HG03066 (cell line): ENCODE data around the gene ADGRG6.
"Not testable (repeated sequence)": the region's sequence is repeated elsewhere in the genome, so short reads cannot be mapped to it uniquely, and the experiment has no call there.

Source experiments
- ATAC-seq: cut with Tn5 transposase; IDR thresholded peaks from one replicate; pipeline ENCODE4 v1.9.1; 2021; ENCODE audit warnings: low read depth; ENCODE audit not compliant: unreplicated experiment

ADGRG6 gene

DNA sequence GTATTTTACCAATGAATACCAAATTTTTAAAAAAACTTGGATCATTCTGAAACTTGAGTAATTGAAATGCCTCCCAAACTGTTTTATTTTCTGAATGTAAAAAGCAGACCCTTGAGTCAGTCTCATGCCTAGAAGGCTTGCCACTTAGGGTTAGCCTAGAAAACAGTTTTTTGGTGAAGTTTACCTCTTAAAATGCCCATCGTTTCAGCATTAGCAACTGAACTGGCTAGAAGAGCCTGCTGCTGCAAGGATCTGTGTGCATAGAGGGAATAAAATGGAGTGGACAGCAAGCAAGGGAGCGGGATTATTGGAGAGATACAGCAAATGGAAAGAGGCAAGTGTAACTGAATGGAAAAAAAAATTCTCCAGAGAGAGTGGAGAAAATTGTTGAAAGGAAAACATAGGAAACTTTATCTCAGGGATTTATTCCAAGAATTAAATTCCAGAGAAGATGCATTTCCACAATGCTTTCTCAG, 40.1 kb downstream of the ADGRG6 start:
- no peak for ATAC-seq

- ATAC-seq: no peak
Observed at GRCh38 chr6:142342986-142343385, 41.2 kb downstream of the ADGRG6 start.

GRCh38 chr6:142343938-142344337, 42.1 kb downstream of the ADGRG6 start:
- ATAC-seq: no peak

DNA sequence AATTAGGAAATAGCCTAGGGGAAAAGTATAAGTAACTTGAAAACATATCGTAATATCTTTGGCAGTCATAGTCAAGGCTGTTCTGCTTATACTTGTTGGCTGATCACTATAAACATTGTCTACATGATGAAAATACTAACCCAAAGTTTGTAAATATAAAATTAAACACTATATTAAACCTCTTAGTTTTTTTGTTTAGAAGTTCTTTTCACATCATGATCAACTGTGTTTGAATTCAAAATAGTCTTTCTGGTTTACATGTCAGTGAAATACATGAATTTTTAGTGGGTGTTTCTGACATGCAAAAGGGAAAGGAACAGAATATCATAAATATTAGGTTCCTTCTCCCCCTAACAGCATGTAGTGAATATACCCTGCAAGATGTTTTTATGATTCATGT, 43.5 kb downstream of the ADGRG6 start:
- ATAC-seq: no peak

DNA sequence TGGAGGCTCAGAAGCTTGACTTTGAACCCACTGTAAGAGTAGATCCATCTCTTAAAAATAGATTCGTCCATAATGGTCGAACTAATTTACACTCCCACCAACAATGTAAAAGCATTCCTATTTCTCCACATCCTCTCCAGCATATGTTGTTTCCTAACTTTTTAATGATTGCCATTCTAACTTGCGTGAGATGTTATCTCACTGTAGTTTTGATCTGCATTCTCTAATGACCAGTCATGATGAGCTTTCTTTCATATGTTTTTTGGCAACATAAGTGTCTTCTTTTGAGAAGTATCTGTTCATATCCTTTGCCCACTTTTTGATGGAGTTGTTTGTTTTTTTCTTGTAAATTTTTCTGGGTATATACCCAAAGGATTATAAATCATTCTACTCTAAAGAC, 44.4 kb downstream of the ADGRG6 start:
- ATAC-seq: not testable (repeated sequence)

DNA sequence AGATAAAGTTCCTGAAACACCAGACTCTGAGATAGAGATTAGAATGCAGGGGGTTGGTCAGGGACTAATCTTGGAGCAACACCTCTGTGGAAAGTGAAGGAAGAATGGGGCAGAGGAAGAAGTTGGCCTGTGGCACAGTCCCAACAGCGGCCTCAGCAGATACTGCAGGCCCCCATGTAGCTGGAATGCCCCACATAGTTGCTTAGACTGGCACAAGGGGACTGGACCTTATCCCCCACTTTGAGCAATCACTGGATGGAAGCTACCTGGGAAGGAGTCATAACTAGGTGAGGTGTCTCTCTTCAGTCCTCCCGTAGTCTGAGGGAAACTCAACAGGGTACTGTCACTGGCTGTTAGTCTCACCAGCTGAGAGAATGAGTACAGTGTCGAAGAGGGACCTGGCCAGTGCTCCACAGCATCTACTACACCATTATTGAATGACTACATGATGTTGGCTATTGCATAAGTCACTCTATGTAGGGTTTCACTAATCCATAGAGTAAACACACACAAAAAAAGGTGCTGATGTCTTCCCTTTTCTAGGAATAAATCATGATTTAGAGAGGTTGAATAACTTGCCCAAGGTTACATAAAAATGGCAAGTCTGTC, 47.5 kb downstream of the ADGRG6 start:
- no peak for ATAC-seq

DNA sequence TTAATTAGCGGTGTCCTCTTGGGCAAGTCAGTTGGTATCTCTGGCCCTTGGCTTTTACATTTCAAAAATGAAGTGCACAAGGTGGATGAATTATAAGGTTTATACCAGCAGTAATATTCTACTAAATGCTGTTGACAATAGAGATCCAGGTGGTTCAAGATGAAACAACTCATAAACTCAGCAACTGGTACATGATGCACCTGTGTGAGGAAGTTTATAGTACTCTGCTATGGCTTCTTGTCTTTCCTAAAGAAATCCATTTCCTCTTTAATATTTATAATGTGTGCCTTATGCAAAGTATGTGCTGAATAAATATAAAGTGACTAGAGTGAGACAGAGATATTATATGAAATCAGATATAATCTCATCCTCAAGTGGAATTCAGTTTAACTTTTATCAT, 48.5 kb downstream of the ADGRG6 start:
- ATAC-seq: no peak

- ATAC-seq: no peak
Observed at GRCh38 chr6:142353690-142354089, 51.9 kb downstream of the ADGRG6 start.

DNA sequence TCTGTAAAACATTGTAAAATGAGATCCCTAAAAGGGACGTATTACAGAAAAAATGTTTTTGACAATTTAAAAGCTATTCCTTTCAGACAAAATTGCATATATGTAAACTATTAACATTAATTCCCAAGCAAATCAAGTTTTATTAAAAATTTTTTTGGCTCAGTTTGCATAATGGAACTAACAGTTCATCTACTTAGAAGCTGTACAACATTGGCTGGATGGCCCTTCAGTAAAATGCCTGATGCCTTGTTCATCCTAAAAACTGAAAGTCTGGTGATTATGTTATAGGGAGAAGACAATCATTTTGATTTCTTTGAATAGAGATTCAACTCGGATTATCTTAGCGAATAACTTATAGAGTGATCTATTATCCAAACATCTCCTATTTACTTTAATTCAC, 52.8 kb downstream of the ADGRG6 start:
- ATAC-seq: no peak

DNA sequence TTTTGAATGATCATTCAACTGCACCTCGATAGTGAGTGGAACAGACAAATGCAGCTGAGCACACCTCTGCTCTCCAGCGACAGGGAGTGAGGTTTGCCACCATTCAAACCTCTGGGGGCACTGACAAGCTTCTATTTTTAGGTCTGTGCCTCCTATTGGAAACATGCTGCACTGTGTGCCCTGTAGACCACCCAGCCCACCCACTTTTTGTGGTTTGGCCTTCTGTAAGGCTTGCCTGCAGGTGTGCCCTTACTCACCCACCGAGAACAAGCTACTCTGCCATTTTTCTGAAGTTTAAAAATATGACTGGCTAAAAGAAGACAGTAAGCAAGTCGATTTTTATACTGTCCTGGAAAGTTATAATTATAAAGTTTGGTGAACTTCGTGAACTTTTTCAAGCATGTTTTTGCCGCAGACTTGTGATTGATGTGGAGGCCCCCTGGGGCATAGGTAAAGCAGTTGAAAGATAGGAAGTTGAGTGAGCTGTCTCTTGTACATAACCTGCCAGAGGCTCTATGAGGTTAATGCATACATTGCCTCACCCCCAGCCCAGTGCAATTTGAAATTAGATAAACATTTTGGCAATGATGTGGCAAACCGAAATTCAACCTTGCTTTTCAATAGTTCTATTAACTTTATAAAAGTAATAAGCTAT, 53.8 kb downstream of the ADGRG6 start:
- no peak for ATAC-seq

- ATAC-seq: no peak
Observed at GRCh38 chr6:142356201-142356883, 54.5 kb downstream of the ADGRG6 start.

DNA sequence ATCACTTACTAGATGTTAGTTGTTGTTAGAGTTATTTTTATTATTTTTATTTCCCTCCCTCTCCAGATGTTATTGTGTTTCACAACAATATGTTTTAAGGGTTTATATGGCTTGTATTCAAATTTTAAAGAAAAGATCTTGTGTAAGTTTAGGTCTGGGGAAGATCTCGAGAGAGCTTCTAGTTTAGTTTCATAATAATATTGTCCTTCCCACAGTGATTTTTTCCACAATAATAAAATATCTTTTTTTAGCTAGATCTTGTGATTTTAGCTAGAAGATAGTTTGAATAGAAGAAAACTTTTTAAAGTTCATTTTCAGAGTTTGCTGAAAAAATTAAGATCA, 55.0 kb downstream of the ADGRG6 start:
- ATAC-seq: no peak

- ATAC-seq: no peak
Observed at GRCh38 chr6:142357879-142358278, 56.1 kb downstream of the ADGRG6 start.

DNA sequence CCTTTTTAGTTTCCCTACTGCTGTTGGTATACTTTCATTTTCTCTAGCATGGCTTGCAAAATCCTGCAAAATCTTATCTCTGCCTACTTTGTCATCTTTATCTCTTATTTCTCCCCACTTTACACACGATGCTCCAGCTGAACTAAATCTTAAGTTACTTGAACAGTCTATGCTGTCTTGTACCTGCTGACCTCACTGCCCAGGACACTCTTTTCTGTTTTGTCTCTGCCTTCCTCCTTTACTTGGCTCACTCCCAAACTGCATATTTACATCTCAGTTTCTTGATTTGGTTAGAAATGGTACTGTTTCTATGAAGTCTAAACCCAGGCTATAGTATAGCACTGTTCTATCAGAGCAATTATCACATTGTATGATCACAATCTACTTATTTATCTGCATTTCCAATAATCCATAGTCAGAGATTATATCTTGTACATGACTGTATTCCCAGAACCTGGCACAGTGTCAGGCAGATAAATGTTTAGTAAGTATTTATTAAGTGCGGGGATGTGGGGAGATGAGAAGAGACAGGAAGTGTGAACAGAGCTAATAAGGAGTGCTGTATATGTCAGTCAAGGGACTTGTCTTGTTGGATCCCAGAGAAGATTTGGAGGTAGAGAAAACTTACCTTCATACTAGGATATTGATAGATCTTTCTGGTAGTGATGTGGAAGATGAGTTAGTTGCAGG, 57.6 kb downstream of the ADGRG6 start:
- ATAC-seq: no peak

- no peak for ATAC-seq
Observed at GRCh38 chr6:142361345-142361744, 59.5 kb downstream of the ADGRG6 start.

DNA sequence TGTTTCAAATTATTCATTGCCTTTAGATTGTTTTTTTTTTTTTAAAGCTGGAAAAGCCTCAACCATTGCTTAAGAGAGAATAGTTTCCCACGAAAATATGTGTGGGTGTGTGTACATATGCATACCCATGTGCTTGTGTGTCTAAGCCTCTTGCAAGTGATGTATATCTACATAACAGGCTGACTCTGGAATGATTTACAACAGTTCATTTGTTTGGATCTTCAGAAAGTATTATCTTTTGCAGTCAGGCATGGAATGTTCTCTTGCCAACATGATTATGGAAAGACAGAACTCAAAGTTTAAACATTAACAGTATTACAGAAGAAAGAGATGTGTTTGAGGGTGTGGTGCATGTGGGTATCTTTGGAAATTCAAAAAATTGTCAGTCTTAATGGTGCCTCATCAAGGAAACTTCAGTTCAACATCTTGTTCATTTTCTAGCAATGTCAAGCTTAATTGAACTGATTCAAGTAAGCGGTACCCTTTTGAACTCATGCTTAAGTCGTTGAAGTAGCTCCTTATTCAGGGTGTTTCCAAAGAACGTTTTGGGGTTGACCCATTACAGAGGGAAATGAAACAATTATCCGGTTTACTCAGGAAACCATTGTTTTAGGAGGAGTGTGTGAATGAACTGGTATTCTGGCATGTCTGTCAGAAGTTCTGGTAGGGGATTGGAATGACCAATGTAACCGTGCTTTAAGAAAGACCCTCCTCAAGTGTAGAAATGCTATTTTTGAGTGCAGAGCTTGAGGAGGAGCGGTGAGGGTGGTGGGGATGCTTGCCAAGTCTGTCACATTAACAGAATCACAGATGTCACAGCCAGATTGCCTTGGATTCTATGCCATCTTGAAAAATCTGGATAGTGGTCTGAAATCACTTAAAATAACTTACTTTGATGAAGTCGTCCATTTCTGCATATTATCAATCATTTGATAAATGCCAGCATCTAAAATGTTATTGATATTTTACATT, 60.3 kb downstream of the ADGRG6 start:
- ATAC-seq: no peak

DNA sequence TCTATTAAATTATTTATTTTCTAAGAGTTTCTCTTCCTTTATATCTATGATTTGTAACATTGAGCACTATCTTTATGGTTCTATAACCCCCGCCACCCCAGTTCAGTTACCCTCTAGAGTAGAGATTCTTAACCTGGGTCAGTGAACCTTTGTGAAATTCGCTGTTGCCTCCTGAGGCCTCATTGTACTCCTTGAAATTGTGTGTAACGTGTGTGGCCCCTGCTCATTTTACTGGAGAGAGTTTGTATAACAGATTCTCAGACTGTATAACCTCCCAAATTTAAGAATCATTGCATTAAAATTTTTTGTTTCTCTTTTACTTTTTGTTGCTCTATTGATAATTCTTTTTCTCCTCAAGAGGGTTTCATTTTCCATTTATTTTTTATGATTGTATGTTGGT, 65.3 kb downstream of the ADGRG6 start:
- ATAC-seq: no peak

DNA sequence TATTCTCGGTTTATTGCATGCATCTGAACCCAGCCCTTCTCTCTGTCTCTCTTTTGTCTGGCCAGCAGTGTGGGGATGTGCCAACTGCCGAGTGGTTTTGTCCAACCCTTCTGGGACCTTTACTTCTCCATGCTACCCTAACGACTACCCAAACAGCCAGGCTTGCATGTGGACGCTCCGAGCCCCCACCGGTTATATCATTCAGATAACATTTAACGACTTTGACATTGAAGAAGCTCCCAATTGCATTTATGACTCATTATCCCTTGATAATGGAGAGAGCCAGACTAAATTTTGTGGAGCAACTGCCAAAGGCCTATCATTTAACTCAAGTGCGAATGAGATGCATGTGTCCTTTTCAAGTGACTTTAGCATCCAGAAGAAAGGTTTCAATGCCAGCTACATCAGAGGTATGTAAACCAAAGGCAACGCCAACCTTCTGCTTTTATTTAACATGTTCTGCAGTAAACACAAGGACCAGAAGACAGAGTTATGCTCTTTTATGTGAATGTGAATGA, 65.8 kb downstream of the ADGRG6 start:
- ATAC-seq: no peak

DNA sequence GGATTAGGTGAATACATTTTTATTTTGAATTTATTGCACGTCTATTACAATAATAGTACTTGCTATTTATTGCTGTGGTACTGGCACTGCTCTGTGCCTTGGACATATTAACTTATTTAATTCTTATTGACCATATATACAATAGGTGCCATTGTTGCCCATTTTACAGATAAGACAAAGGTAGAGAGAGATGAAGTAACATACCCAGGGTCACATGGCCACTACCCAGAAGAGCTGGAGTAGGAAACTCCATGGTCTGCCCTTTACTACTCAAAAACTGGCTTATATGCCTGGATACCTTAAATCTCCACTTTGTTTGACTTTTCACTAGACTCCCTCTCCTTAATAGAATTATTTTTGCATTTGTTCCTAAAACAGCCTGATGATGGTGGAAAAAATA, 67.5 kb downstream of the ADGRG6 start:
- ATAC-seq: no peak

GRCh38 chr6:142372348-142372747, 70.5 kb downstream of the ADGRG6 start:
- no peak for ATAC-seq
